Fibroblast of skin of right biceps (primary cell): ENCODE measurements around the gene SLC29A1.

Experiments
- DNase-seq: peaks from one replicate; pipeline ENCODE4 v3.0.0-alpha.2; 2013

SLC29A1 gene

DNA sequence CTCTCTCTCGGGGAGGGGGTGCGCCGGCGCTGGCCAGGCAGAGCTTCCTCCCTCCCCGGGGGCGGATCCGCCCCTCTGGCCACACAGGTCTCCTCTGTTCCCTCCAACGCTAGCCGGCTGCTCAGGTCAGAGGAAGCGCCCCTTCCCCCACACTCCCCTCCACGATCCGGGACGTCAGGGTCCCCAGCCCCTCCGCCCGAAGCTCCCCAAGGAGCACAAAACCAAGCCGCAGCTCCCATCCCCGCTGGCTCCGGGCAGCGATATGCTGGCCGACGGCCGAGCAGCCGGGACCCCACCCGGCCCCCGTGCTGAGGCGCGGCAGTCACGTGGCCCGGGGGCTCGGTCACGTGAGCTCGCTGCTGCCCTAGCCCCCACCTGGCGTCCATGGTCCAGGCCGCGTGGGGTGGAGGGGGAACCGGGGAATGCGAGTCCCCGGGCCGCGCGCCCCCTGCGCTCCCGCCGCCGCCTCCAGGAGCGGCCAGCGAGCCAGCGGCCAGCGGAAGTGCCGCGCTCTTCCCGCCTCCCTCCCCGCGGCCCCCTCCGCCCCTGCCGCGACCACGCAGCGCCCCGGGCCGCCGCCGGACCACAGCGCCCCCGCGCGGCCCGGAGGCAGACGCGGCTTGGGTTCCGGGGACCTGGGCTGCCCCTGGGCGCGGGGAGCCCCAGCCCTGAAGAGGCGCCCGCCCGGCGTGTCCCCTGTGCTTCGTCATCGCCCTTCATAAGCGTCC lies 33.8 kb downstream of the SLC29A1 start, which contains the start of gene SLC35B2:
SLC35B2 (minus strand) TSS at position 504 of the 728 bp plus-strand sequence; CDS start at position 386, 118 bp downstream.
- DNase-seq, result peak; percentile 72

DNA sequence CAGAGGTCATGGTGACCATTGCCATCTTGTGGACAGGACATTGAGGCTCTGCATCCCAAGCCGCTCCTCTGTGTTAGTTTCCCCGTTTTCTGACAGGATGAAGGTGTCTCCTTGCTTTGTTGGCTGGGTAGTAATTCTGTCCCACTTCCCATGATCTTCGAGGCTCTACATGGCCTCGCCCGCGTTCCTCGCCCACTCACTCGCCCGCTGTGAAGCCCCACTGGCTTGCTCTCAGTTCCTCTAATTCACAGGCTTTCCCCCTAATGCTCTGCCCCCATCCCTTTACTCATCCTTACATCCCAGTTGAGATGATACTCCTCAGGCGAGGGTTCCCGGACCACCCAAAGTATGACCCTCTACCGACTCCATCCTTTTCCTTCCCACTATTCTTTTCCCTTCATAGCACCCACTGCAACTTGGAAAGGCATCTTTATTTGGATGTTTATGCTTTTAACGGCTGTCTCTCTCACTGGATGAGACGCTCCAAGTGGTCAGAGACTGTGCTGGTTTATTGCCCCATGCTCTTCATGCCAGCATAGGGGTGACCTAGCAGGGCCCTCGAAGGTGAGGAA lies 34.4 kb downstream of the SLC29A1 start:
- DNase-seq, result no peak

DNA sequence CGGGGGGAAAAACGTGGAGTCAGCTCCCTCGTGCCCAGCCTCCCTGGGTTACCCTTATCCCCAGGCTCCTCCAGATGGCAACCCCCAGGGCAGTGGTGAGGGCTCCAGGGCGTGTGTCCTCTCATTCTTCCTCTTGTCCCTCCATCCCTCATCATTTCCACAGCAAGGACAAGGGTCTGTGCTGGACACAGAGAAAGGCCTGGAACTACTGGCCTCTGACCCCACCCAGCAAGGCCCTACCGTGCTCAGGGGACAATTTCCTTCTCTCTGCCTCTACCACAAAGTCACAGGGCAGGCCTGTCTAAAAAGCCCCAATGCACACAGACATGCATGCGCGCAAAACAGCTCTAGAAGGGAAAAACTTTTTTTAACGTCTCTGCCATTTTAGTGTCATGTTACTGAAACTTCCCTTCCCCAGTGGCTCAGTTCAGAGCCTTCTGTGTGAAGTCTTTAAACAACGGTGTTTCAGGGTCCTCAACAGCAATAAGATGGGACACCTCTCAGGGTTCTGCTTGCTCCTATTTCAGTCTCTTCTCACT lies 35.0 kb downstream of the SLC29A1 start:
- no peak for DNase-seq

DNA sequence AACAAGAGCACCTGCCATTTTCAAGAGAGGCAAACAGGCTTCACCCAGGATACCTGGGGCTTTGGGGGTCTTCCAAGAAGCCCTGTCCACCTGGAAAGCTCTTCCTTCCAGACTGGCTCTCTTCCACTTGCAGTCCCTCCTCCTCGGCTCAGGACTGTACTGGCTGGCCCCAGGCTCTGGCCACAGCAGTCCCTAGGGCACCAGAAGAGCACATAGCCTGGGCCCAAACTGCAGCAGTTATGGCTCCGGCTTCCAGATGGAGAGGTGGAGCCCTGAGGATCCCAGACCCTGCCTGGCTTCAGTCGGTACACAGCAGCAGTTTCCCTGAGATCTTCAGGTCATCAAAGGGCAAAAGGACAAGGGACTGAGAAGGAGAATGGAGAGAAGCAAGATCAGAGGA lies 35.5 kb downstream of the SLC29A1 start:
- no peak for DNase-seq

DNA sequence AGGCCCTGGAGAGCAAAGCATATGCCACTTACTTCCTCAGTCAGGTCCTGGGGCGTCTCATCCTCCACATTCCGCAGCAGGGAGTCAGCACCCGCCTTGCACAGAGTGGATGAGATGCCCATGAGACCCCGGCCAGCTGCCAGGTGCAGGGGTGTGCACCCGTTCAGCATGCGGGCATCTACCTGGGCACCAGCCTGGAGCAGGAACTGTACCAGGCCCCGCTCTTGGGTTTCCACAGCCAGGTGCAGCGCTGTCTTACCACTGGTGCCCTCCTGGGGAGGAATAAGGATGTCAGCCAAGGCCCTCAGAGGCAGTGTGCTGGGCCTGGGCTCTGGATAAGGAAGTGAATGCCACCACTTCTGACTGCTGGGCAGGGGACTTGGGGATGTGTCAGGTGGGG lies 36.6 kb downstream of the SLC29A1 start:
- DNase-seq, result no peak

DNA sequence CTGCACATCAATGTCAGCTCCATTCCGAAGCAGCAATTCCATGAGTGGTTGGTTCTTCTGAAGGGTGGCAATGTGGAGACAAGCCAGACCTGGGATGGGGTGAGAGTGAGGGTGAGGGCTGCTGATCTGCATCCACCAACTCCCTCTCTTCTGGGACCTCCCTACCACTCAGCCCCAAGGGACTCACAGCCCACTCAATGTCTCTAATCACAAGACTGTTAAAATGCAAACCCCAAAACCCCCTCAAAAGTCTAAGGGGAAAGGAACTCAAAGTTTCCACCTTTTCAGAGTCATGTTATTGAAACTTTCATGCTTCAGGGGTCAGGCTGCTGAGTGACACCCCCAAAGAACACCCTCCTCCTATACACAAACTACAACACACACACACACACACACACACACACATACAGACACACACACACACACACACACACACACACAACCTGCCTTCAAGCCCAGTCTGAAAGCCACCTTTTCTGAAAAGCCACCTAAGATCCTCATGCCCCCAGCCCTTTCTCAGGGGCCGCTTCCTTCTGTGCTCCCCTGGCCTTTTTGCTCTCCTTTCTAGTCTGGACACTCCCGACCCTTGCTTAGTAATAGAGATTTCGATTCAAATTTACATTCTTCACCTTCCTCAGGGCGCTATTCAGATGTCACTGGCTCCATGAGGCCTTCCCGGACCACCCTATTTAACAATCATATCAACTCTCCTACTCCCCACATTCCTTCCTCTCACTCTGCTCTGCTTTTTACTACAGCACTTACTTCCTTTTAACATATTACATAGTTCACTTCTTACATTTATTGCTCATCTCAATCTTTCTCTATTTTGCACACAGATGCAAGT lies 37.3 kb downstream of the SLC29A1 start:
- no peak for DNase-seq

DNA sequence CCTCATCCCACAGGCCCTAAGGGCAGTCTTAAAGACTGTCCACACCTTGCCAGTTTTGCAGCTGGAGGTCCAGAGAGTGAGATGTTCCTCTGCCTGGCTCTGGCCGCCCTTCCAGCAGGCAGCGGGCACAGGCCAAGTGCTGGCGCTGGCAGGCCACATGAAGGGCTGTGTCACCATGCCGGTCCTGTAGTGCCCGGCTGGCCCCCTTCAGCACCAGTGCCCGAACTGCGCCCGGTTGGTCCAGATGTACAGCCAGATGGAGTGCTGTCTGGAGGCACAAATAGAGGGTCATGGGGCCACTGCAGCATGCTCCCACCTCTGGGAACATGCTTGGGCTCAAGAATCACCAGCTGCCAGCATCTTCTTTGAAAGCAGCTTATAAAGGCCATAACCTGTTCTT lies 38.2 kb downstream of the SLC29A1 start:
- DNase-seq, result no peak

DNA sequence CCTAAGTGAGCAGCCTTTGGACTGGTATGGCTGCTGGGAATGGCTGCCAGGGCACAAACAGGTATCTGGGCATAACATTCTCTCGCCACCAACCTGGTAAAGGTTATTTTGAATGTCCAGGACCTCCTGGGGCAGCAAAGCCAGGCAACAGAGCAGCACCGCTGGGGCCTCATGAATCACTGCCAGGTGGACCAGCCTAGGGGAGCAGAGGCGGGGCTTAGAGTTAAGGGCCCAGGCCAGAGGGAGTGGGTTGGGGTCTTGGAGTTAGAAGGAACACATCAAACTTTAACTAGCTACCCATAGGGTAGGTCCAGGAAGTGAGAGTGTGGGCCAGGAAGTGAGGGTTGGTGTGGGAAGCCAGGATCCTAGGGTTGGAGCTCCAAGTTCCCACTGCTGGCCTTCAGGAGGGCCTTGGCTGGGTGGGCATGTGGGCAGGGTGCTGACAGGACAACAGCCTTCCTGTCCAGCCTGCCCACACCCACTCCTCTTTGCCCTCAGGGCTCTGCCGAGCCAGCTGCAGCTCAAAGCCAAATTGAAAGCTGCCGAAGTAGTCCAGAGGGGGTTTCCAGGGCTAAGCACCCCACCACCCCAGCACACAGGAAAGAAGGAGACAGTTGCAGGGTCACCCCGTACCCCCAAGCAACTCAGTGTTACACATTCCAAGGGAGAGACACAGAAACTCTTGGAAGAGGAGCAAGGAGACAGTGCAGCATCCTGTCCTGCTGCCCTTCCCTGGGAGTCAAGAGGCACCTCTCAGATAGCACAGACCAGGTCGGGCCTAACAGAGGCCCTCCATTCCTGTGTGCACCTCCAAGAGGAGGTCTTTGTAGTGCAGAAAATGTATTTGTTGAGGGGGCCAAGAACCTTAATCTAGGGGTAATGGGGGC lies 39.3 kb downstream of the SLC29A1 start:
- DNase-seq, result no peak

DNA sequence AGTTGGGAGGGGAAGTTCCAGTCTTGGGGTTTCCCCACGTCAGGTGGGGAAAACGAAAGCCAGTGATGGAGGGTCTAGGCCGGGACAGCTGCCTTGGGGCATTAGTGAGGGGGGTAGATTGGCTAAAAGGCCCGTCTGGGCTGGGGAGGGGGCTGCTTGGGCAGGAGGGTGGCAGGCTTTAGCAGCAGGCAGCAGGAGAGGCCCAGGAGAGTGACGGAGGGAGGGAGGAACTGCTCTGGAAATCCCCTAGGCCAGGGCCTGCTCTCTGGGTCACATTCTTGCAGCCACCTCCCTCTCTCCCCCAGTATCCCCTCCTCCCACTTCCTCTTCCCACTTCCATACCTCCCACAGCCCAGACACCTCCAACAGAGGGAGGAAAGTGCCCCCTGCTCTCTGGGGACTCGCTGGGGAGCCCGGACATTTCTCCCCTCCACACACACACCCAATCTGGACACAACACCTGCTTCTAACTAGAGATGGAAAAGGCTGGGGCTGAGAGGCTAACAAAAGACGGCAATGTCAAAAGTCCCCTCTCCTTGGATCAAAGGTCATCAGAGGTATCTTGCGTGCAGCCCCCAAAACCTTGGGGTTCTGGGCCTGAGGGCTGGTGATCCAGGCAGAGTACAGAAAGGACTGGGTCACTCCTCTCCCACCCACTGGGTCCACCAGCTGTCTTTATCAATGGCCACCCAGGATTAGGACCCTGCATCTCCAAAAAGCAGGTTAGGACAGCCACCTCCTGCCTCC lies 40.1 kb downstream of the SLC29A1 start:
- DNase-seq, result no peak

DNA sequence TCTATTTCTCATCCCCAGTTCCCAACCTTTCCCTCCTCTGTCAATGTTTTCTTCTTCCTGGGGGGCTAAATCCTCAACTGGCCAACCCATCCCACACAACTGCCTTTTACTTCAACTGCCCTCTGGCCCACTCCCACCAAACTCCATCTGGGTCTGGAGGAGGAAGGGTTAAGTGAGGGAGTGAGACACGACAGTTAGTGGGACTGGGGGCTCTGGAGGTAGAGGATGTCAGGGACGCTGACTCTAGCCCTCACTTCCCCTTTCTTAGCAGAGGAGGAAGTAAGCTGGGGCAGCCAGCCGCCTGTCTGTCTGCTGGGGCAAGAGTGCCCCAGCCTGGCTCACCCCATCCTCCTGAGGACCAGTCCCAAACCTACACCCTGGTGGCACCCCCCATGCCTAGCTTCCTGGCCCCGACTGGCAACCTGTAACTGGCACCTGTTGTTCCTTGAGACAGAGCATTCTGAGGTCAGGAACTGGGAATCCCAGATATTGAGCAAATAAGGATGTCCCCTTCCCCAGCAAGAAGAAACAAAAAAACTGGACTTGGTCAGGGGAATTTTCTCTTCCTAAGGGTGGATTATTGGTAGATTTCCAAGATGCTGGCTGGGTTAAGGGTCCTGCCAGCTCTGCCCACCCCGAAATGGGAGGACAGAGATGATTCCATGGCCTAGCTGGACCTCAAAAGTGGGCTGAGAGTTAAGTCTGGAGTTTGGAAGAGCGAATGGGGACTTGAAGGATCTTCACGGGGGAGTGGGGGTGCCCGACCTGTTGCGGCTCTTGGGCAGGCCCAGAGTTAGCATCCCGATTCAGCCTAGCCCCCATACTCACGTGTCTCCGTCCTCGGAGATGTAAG lies 41.0 kb downstream of the SLC29A1 start:
- no peak for DNase-seq

DNA sequence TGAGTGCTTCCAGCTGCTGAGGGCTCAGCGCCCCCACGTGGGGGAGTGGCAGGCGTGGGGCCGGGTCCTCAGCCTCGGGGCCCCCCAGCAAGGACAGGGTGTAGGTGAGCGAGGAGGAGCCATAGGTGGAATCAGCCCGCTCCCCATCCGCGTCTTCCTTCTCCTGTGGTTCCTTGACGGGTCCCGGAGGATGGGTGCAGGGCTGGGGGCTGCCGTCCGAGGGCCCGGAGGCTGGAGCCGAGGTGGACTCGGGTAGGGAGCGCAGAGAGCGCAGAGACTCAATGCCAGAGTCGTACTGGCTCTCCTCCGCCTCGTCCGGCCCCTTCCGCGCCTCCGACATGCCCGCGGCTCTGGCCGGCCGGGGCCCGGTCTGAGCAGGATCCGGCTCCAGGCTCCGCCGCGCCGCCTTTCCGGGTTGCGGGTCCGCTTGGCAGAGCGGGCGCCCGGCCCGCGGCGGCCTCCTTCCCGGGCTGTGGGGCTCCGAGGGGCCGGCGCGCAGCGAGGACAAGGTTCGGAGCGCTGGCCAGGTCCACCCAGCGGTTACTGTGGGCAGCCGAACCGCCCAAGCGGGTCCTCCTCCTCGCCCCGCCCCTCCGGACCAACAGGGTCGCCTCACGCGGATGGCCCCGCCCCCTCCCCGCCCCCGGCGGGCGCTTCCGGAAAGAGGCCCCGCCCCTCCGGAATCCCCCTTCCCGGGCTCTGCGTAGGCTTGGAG lies 41.8 kb downstream of the SLC29A1 start, which contains the start of gene NFKBIE:
NFKBIE (minus strand) TSS at position 545 of the 715 bp plus-strand sequence; CDS start at position 340, 205 bp downstream.
- DNase-seq, result peak; percentile 89

DNA sequence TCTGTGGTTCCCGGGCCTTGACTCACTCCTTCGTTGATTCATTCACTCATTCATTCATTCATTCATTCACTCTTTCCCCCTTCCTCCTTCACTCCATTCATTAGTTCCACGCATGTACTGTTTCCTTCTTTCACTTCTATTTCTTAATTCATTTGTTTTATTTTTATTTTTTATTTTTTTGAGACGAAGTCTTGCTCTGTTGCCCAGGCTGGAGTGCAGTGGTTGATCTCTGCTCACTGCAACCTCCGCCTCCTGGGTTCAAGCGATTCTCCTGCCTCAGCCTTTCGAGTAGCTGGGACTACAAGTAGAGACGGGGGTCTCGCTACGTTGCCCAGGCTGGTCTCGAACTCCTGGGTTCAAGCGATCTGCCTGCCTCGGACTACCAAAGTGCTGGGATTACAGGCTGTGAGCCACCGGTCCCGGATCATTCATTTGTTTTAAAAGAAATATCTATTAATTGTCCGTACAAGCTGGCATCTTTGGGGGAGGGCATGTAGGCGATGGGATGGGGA lies 42.4 kb downstream of the SLC29A1 start:
- no peak for DNase-seq

DNA sequence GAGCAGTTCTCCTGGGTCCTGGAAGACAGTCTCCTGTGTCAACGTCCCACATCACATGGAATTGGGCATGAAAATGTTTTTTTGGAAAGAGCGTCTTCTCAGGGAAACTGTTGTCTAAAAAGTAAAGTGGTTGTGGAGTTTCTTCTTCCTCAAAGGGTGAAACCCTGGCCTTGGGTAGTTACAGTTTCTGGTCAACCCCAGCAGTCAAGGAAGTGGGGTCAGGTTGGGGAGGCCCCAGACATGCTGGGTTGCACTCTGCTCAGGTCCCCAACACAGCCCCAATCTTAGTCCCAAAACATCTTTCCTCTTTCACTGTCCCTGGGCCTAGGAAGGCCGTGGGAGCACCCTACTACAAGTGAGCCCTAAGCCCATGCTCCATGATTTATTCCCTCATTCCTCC lies 43.0 kb downstream of the SLC29A1 start:
- DNase-seq, result no peak

DNA sequence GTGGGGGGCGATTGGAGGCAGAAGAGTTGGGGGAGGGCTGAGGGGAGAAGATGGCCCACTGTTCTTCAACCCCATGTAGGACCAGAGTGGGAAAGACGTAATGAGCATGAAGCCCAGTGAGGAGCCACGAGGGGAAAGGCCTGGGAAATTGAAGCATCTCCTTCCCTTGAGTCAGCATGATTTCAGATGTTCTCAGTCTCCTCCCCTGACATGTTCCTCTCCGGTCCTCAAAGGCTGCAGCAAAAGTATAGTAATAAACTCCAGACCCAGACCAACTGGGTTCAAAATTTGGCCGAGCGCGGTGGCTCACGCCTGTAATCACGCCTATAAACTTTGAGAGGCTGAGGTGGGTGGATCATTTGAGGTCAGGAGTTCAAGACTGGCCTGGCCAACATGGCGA lies 43.9 kb downstream of the SLC29A1 start:
- no peak for DNase-seq

DNA sequence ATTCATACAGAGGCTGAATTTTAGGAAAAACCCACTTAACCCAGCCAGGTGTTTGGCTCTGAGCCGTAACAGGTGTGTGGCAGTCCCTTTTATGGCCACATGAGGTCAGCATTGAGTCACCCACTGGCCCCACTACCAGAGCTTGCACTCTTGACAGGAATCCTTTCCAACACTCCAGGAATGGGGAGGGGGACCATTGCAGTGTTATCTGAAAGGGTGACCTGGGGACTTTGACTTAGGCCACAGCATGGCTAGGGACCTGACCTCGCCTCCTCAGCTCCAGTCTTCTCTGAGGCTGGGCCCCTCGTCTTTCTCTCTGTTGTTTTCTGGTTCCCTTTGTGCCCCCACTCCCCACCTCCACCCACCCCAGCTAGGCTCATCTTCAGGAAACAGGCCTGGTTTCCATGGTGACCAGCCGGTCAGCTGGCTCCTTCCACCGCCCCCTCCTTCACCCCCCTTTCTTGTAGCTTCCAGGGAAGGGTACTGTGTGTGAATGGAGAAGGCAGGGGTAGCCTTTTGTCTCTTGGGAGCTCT lies 44.8 kb downstream of the SLC29A1 start:
- peak; percentile 29 for DNase-seq

DNA sequence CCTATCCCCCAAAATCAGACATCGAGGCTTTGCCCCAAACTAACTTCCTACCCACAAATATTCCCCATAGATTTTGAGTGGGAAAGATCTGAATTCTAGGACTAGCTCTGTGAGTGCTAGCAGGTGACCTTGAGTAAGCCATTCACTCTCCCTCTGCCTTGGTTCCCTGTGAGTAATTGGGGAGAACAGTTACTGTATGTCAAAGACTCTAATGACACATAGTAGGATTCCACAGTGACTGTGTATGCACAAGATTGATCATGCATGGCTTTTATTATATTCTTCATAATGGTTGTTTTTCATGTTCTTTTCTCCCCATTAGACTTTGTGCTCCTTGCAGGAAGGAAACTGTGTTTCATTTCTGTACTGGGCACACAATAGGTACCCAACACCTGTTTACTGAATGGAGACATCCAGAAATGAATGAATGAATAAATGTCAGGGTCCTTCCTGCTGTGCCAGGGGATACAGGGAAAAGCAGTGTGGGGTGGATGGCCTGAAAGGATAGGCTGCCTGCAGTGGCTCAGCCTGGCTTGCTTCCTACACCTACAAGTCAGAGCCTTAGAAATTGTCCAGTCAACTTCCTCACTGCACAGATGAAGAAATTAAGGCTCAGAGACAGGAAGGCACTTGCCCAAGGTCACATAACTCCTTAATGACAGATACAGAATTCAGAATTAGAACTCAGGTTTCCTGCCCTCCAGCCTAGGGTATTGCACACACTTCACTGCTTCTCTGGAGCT lies 46.0 kb downstream of the SLC29A1 start:
- no peak for DNase-seq

DNA sequence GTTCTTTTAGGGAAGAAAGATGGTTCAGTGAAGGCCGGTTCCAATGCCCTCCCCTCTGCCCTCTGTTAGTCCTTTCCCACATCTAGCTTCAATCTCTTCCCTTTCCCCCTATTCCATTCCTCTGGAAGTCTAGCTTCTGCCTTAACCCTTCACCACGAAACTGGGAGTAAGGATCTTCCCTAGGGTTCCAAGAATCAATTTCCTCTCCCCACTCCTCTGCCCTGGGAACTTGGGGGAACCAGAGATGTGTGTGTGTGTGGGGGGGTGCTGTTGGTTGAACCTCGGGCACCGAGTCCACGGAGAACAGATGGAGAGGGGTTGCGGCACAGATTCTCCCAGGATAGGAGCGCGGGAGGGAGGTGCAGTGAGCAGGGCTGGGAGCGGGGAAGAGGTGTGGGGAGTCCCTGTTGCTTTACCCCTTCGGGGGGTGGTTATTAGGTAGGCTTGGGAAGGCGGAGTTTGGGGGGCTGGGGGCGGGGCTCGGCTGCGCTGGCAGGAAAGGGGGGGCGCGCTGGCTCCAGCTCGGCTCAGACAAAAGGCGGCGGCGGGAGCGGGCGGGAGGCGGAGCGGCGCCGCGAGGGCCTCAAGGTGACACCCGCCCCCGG lies 46.6 kb downstream of the SLC29A1 start, which contains the start of gene TMEM151B:
TMEM151B (plus strand) TSS at position 530 of the 605 bp plus-strand sequence. CDS start 293 bp downstream, outside the sequence.
- DNase-seq, result no peak
